GM18867 (cell line): ENCODE results near the gene ASS1.

ENCODE experiments used
- ATAC-seq: cut with Tn5 transposase; IDR thresholded peaks from one replicate; pipeline ENCODE4 v1.9.1; 2021; ENCODE audit warnings: mild to moderate bottlenecking, moderate library complexity; ENCODE audit not compliant: unreplicated experiment

Gene ASS1

GRCh38 chr9:130526854-130527650 lies 82.3 kb downstream of the ASS1 start:
- ATAC-seq: no peak

- no peak for ATAC-seq
These were observed 83.0 kb downstream of the ASS1 start for GRCh38 chr9:130527651-130528310.

GRCh38 chr9:130528674-130529073 lies 83.9 kb downstream of the ASS1 start:
- ATAC-seq: no peak

GRCh38 chr9:130530938-130531337 lies 86.2 kb downstream of the ASS1 start:
- ATAC-seq: no peak

- no peak for ATAC-seq
These were observed 86.9 kb downstream of the ASS1 start for GRCh38 chr9:130531670-130532069.

- no peak for ATAC-seq
These were observed 87.8 kb downstream of the ASS1 start for GRCh38 chr9:130532426-130533080.

GRCh38 chr9:130535818-130536521 lies 91.2 kb downstream of the ASS1 start:
- ATAC-seq: no peak

GRCh38 chr9:130536701-130537107 lies 91.9 kb downstream of the ASS1 start:
- no peak for ATAC-seq

GRCh38 chr9:130537346-130538050 lies 92.7 kb downstream of the ASS1 start:
- ATAC-seq: no peak

GRCh38 chr9:130539420-130540223 lies 94.9 kb downstream of the ASS1 start:
- ATAC-seq: no peak

- ATAC-seq: no peak
These were observed 96.8 kb downstream of the ASS1 start for GRCh38 chr9:130541533-130541932.

- ATAC-seq: no peak
These were observed 97.3 kb downstream of the ASS1 start for GRCh38 chr9:130542038-130542437.

GRCh38 chr9:130542457-130543228 lies 97.9 kb downstream of the ASS1 start:
- no peak for ATAC-seq

GRCh38 chr9:130543368-130543767 lies 98.6 kb downstream of the ASS1 start:
- ATAC-seq: no peak

GRCh38 chr9:130543859-130544258 lies 99.1 kb downstream of the ASS1 start:
- no peak for ATAC-seq

GRCh38 chr9:130544364-130544763 lies 99.6 kb downstream of the ASS1 start:
- no peak for ATAC-seq

- no peak for ATAC-seq
These were observed 103.3 kb downstream of the ASS1 start for GRCh38 chr9:130548103-130548502.

- ATAC-seq: no peak
These were observed 104.5 kb downstream of the ASS1 start for GRCh38 chr9:130549093-130549735.
